GM19455 (cell line): ENCODE measurements around the gene TNFSF8.

Experiments used
- ATAC-seq: cut with Tn5 transposase; IDR thresholded peaks from one replicate; pipeline ENCODE4 v1.9.1; 2021; ENCODE audit not compliant: unreplicated experiment

Gene TNFSF8

GRCh38 chr9:114906922-114907571 lies 23.3 kb downstream of the TNFSF8 start:
- ATAC-seq, result no peak

DNA sequence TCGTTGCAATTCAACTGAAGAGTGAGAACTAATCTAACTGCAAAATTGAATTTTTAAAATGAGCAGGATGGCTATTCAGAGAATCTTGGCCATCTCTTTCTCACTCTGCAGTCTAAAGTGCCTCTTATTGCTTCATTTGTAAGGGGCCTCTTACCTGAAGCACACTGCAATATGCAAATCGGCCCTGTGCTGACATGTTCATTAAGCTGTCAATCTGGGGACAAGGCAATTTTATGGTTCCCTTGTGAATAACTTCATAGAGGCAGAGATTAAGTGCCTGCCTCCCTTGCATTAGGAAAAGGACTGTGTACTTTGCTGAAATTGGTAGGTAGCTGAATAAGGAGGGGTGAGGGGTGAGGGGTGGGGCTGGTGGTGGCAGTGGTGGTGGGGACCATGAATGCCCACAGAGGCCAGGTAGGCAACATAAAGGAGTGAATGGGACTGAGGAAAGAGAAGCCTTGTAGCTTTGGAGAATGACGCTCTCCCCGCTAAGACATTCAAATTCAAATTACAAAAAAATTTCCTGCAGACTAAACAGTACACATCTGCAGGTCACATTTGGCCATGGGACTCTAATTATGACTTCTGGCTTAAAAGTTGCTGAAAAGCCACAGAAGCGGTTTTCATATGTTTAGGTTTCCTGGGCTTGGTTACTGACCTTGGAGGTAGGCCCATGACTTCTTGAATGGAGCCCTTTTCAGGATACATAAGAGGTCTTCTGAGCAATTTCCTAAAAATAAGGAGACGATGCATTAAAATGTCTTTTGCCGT lies 25.0 kb downstream of the TNFSF8 start:
- ATAC-seq, result no peak

- no peak for ATAC-seq
Observed at GRCh38 chr9:114902786-114903524, 27.4 kb downstream of the TNFSF8 start.

DNA sequence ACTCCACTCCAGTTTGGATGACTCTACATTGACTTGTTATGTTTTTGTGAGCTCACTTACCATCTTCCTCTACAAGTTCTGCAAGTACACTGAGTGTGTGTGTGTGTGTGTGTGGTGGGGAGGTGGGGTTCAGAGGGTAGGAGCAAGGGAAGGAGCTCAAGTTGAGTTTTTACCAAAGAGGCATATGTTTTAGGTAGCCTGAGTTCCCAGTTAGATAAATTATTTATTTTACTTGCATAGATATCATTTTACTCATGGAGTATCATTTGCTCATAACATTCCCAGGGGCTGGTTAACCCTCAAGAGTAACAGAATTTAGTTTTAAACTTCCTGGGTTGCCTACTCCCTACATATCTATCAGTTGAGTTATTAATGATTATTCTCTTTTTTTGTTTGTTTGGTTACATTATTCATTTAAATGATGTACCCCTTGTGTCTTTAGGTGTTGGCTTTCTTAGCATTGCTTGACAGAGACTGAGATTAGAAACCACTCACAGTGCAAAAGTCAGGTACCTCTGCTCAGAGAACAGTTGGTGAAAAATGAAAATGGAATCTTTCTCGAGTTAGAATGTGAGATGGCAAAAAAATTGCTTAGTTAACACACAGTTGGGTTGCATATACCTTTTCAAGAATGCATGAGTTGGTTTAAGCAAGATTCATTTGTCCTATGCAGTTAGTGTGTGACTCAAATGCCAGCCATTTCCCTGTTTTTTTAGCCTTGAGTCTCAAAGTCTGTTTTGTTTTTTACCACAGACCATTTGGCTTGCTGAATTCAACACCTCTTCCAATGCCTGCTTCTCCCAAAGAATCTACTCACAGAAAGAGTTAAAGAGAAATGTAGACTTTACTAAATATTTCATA lies 29.2 kb downstream of the TNFSF8 start:
- no peak for ATAC-seq

DNA sequence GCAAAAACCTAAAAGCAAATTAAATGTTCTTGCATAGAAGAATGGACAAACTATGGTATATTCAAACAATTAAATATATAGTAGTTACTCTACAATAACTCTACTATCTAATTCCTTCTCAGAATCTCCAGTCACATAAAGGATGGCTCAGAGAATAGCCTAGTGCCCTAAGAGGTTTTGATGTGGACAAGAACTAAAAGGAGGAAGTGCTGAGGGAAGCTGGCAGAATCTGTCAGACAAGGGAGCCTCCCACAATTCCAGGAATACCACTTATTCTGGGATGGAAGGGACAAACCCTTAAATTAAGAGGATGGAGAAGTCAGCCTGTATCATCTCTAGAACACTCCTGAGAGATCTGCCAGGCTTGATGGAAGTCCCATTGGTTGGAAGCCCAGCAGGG lies 30.4 kb downstream of the TNFSF8 start:
- ATAC-seq, result no peak

- no peak for ATAC-seq
Observed at GRCh38 chr9:114899461-114899860, 30.9 kb downstream of the TNFSF8 start.

GRCh38 chr9:114898741-114899140 lies 31.6 kb downstream of the TNFSF8 start:
- no peak for ATAC-seq

DNA sequence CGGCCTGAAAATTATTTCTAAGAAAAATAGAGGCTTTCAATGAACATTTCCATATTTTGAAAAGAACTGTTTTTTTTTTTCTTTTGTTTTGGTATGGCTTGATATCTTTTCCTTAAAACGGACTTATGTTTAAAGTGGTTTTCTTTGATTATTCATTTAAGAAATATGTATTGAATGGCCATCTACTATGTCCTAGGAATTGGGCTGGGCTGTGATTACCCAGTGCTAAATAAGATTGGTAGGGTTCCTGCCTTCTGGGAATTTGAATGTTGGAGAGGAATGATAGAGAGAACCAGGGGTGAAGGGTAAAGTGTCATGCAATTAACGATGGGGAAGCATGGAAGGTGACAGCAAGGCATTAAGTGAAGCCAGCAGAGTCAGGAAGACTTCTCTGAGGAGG lies 33.2 kb downstream of the TNFSF8 start:
- ATAC-seq, result no peak

DNA sequence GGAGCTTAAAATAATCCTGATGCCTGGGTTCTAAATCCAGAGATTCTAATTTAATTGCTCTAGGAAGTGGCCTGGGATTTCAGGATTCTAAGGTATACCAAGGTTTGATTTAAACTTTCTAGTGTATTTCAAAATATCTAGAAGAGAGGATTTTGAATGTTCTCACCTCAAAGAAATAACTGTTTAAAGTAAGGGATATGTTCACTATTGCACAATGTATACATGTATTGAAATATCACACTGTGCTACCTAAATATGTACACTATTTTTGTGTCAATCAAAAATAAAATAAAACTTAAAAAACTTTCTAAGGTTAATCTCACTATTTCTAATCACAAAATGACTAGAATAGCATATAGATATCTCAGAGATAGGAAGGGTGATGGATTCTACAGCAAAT lies 34.0 kb downstream of the TNFSF8 start:
- no peak for ATAC-seq

DNA sequence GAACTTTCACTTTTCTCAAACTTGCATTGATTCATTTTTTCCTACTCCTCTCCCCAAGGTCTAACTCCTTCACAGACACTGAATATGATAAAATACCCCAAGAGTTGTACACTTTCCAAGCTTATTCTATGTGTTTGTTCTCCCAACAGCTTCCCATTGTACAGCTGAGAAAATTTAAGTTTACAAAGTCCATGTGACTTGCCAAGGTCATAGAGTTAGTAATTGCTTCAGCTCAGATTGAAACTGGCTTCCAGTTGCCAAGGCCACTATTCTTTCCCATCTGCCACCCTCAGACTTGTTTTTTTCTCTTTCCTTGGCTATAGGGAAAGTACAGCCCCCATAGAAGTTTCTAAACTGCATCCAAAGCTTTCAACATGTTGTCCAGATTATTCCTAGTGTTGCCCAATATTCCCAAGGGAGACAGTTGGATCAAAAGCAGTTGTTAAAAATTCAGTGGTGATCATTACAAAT lies 34.8 kb downstream of the TNFSF8 start:
- no peak for ATAC-seq

- ATAC-seq, result no peak
Observed at GRCh38 chr9:114894609-114895433, 35.6 kb downstream of the TNFSF8 start.

DNA sequence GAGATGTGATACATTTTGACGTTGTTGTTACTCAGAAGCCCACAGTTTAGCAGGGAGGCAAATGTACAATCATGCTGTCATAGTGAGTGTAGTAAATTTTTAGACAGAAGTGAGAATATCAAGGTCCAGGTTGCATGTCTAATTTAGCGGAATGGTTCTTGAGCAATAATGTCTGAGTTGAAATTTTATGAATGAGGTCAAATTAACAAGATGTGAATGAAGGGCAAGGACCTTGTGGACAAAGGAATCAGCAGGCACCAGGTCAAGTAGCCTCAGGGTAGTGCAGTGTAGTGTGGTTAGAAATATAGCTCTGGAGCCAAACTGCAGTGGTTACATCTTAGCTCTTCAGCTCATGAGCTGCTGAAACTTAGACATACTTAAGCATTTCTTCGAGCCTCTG lies 36.2 kb downstream of the TNFSF8 start:
- ATAC-seq, result no peak

- ATAC-seq, result no peak
Observed at GRCh38 chr9:114893221-114894010, 37.0 kb downstream of the TNFSF8 start.

GRCh38 chr9:114889802-114890224 lies 40.6 kb downstream of the TNFSF8 start:
- no peak for ATAC-seq

DNA sequence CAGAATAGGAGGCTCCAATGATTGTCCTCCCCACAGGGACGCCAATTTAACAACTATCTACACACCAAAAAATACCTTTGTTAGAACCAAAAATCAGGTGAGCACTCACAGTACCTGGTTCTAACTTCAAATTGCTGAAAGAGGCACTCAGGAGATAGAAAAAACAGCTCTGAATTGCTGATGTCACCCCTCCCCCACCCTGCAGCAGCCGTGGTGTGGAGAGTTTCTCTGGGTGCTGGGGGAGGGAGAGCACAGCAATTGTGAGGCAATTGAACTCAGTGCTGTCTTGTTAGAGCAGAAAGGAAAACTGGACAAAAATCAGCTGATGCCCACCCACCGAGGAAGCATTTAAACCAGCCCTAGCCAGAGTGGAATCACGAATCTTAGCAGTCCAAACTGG lies 41.8 kb downstream of the TNFSF8 start:
- no peak for ATAC-seq

- ATAC-seq, result no peak
Observed at GRCh38 chr9:114887963-114888362, 42.4 kb downstream of the TNFSF8 start.

DNA sequence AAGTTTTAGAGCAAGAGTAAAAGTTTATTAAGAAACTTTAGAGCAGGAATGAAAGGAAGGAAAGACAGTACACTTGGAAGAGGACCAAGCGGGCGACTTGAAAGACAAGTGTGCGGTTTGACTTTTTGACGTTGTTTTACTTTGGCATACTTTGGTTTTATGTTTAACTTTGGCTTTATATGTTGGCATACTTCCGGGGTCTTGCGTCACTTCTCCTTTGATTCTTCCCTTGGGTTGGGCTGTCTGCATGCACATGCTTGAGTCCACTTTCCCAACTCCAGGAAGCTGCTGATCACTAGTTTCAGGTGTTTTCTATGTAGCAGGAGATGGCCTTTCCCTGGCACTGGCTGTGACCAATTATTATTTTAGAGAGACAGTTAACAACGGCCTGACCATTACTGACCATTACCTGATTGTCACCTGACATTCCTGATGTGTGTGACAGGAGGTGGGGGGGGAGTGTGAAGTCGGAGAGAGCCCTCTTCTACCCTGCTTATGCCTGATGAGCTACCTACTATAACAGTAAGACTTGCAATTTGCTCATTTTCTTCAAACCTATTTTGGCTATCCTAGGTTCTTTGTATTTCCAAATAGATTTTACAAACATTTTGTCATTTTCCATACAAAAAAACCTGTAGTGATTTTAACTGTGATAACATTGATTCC lies 45.5 kb downstream of the TNFSF8 start:
- no peak for ATAC-seq

DNA sequence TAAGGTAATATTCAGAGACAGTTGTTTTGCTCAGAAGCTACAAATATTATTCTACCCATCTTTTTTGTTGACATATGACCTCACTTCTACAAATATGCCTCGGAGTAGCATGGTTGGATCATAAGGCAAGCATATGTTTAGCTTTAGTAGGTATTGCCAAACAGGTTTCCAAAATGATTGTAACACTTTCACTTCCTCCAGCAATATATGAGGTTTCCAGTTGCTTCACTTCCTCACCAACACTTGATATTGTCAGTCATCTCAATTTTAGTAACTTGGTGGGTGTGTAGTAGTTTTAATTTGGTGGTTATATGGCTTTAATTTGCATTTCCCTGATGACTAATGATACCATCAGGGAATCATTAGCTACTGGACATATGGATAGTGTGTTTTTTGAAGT lies 46.7 kb downstream of the TNFSF8 start:
- ATAC-seq, result no peak

GRCh38 chr9:114880291-114880745 lies 50.1 kb downstream of the TNFSF8 start:
- ATAC-seq, result no peak
